MM.1S (cell line): ENCODE results near the gene DLG5.

ENCODE experiments used
- DNase-seq: peaks from one replicate; pipeline ENCODE4 v3.0.0-alpha.2; 2015
- H2AFZ ChIP-seq: fragments of 300-600 bp; sonication (generic); 2 replicates; pipeline ENCODE4 v1.6.0; 2016; ENCODE audit warnings: antibody characterized with exemption, low read length
- H3F3A ChIP-seq: fragments of 300-600 bp; sonication (generic); 2 replicates; pipeline ENCODE4 v1.6.1; 2016; ENCODE audit warnings: mild to moderate bottlenecking, antibody characterized with exemption, low read length, moderate library complexity, mixed read lengths; ENCODE audit not compliant: insufficient read depth
- H3K27ac ChIP-seq: fragments of 300-600 bp; sonication (generic); 2 replicates; pipeline ENCODE4 v1.5.1; 2016; ENCODE audit warnings: mild to moderate bottlenecking, low read length
- H3K27me3 ChIP-seq: fragments of 300-600 bp; sonication (generic); replicated peaks from 2 replicates; pipeline ENCODE4 v1.6.0; 2016; ENCODE audit warnings: low read length; ENCODE audit not compliant: insufficient read depth
- H3K36me3 ChIP-seq: fragments of 300-600 bp; sonication (generic); replicated peaks from 2 replicates; pipeline ENCODE4 v1.6.1; 2016; ENCODE audit warnings: mild to moderate bottlenecking, low read length, mixed read lengths; ENCODE audit not compliant: insufficient read depth
- H3K4me1 ChIP-seq: fragments of 300-600 bp; sonication (generic); 2 replicates; pipeline ENCODE4 v1.6.1; 2016; ENCODE audit warnings: low read length, mixed read lengths
- H3K4me2 ChIP-seq: fragments of 300-600 bp; sonication (generic); 2 replicates; pipeline ENCODE4 v1.6.0; 2016; ENCODE audit warnings: low read depth, low read length
- H3K4me3 ChIP-seq: fragments of 300-600 bp; sonication (generic); 2 replicates; pipeline ENCODE4 v1.5.1; 2016; ENCODE audit warnings: low read length, mixed read lengths
- H3K79me2 ChIP-seq: fragments of 300-600 bp; sonication (generic); 2 replicates; pipeline ENCODE4 v1.6.1; 2016; ENCODE audit warnings: mixed run types, low read length, mixed read lengths
- H3K9ac ChIP-seq: fragments of 300-600 bp; sonication (generic); 2 replicates; pipeline ENCODE4 v1.6.1; 2016; ENCODE audit warnings: low read length, mixed read lengths
- H3K9me2 ChIP-seq: fragments of 300-600 bp; sonication (generic); replicated peaks from 2 replicates; pipeline ENCODE4 v1.6.1; 2016; ENCODE audit warnings: mild to moderate bottlenecking, low read length, mixed read lengths; ENCODE audit not compliant: insufficient read depth
- H3K9me3 ChIP-seq: fragments of 300-600 bp; sonication (generic); replicated peaks from 2 replicates; pipeline ENCODE4 v1.6.1; 2016; ENCODE audit warnings: mild to moderate bottlenecking, low read length, mixed read lengths; ENCODE audit not compliant: insufficient read depth
- H4K20me1 ChIP-seq: fragments of 300-600 bp; sonication (generic); 2 replicates; pipeline ENCODE4 v1.6.1; 2016; ENCODE audit warnings: mild to moderate bottlenecking, low read length, moderate library complexity, mixed read lengths; ENCODE audit not compliant: insufficient read depth
- EZH2 ChIP-seq: fragments of 300-600 bp; sonication (generic); optimal IDR thresholded peaks from 2 replicates; pipeline ENCODE3; 2017; ENCODE audit warnings: low read depth, mild to moderate bottlenecking, antibody characterized with exemption, low read length, mixed read lengths
- EZH2phosphoT487 ChIP-seq: fragments of 300-600 bp; sonication (generic); IDR thresholded peaks from 2 replicates; pipeline ENCODE4 v1.6.1; 2018; ENCODE audit warnings: antibody characterized with exemption, low read length
- TF ChIP-seq, protein P1 (sequence below): fragments of 300-600 bp; sonication (generic); IDR thresholded peaks from 2 replicates; pipeline ENCODE4 v1.5.1; 2016; ENCODE audit warnings: antibody characterized with exemption, low read length, mixed read lengths

The DLG5 gene

GRCh38 chr10:77963901-77964300, 37.3 kb upstream of the DLG5 start:
- Histone ChIP-seq H3K4me1 (peaks cover 6% of the 10 kb centered on the region), H3K4me3 (no peak overlapping the region), H3F3A (no peaks in the 10 kb centered on the region), H2AFZ (no peak overlapping the region), H3K9ac (no peak overlapping the region), H3K4me2 (no peak overlapping the region), H3K27me3 (no peaks in the 10 kb centered on the region), H3K36me3 (no peaks in the 10 kb centered on the region), H4K20me1 (no peaks in the 10 kb centered on the region), H3K27ac (no peak overlapping the region), H3K9me3 (no peaks in the 10 kb centered on the region), H3K79me2 (no peaks in the 10 kb centered on the region), H3K9me2 (no peaks in the 10 kb centered on the region)
- TF ChIP-seq EZH2 (no peak), EZH2phosphoT487 (no peak)
- TF ChIP-seq, protein P1, sequence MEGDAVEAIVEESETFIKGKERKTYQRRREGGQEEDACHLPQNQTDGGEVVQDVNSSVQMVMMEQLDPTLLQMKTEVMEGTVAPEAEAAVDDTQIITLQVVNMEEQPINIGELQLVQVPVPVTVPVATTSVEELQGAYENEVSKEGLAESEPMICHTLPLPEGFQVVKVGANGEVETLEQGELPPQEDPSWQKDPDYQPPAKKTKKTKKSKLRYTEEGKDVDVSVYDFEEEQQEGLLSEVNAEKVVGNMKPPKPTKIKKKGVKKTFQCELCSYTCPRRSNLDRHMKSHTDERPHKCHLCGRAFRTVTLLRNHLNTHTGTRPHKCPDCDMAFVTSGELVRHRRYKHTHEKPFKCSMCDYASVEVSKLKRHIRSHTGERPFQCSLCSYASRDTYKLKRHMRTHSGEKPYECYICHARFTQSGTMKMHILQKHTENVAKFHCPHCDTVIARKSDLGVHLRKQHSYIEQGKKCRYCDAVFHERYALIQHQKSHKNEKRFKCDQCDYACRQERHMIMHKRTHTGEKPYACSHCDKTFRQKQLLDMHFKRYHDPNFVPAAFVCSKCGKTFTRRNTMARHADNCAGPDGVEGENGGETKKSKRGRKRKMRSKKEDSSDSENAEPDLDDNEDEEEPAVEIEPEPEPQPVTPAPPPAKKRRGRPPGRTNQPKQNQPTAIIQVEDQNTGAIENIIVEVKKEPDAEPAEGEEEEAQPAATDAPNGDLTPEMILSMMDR: no peak
- no peak for DNase-seq

DNA sequence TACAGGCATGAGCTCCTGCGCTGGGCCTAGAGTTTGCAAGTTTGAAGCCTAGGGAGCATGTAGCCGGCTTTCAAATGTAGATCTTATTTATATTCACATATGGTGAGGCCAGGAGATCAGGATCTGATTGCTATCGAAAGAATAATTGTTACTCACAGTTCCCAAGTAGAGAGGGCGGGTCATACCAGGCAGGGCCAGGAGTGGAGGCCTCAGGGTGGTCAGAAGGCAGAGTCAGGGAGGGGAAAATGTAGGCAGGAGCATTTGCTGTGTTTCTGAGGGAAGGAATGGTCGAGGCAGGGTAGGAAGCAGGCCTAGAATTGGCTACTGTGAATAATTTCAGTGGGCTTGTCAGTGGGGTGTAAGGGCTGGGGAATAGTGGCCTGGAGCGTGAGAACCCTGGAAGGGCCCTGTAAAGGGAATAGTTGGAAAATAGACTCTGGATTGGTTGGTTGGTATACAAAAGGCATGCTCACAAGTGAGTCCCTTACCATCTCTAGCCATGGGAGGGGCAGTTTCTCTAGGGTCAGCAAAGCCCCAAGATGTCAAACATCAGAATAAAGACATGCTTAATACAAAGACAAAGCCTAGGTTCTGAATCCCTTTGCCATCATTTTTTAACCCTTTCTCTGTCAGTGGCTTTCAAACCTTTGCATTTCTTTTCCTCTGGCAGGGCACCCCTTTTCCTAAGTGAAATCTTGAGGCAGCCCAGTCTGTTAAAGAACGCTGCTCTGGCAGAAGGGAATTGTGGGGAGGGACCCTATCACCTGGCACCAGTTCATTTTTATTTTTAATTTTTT, 36.0 kb upstream of the DLG5 start:
- H4K20me1 ChIP-seq: no peaks in the 10 kb centered on the region
- no peaks in the 10 kb centered on the region for H3K36me3 ChIP-seq
- H3K27me3 ChIP-seq: no peaks in the 10 kb centered on the region
- H2AFZ ChIP-seq: no peak overlapping the region
- H3K4me1 ChIP-seq: peaks cover 6% of the 10 kb centered on the region
- H3K9ac ChIP-seq: no peak overlapping the region
- no peak overlapping the region for H3K27ac ChIP-seq
- H3F3A ChIP-seq: no peaks in the 10 kb centered on the region
- no peaks in the 10 kb centered on the region for H3K9me2 ChIP-seq
- no peaks in the 10 kb centered on the region for H3K79me2 ChIP-seq
- H3K4me3 ChIP-seq: no peak overlapping the region
- H3K9me3 ChIP-seq: no peaks in the 10 kb centered on the region
- no peak overlapping the region for H3K4me2 ChIP-seq
- DNase-seq: no peak
- TF ChIP-seq, protein P1: no peak
- TF ChIP-seq EZH2 (no peak), EZH2phosphoT487 (no peak)

DNA sequence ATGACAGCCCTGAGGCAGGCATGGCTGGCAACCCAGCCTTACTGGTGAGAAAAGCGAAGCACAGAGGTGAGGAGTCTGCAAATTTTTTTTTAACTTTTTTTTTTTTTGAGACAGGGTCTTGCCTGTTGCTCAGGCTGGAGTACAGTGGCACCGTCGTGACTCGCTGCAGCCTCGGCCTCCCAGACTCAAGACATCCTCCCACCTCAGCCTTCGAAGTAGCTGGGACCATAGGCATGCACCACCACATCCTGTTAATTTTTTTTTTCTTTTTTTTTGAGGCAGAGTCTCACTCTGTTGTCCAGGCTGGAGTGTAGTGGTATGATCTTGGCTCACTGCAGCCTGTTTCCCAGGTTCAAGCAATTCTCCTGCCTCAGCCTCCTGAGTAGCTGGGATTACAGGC, 35.1 kb upstream of the DLG5 start:
- H2AFZ ChIP-seq: no peak overlapping the region
- H3K36me3 ChIP-seq: no peaks in the 10 kb centered on the region
- no peak overlapping the region for H3K4me2 ChIP-seq
- H4K20me1 ChIP-seq: no peaks in the 10 kb centered on the region
- no peaks in the 10 kb centered on the region for H3K9me2 ChIP-seq
- H3K4me3 ChIP-seq: no peak overlapping the region
- no peaks in the 10 kb centered on the region for H3K79me2 ChIP-seq
- H3K4me1 ChIP-seq: peaks cover 6% of the 10 kb centered on the region
- no peaks in the 10 kb centered on the region for H3F3A ChIP-seq
- no peak for TF ChIP-seq EZH2
- no peak for TF ChIP-seq EZH2phosphoT487
- TF ChIP-seq, protein P1: no peak
- DNase-seq: no peak
- H3K27ac ChIP-seq: no peak overlapping the region
- H3K27me3 ChIP-seq: no peaks in the 10 kb centered on the region
- no peaks in the 10 kb centered on the region for H3K9me3 ChIP-seq
- H3K9ac ChIP-seq: no peak overlapping the region
